Ishikawa (cell line): ENCODE data around the gene MATN1.

Experiments
- CEBPB ChIP-seq: IDR thresholded peaks from 2 replicates; pipeline ENCODE4 v1.6.1; 2012
- CREB1 ChIP-seq: IDR thresholded peaks from 2 replicates; pipeline ENCODE4 v1.6.1; 2012; ENCODE audit warnings: low read depth
- EGR1 ChIP-seq: IDR thresholded peaks from 2 replicates; pipeline ENCODE4 v1.6.1; 2012
- EP300 ChIP-seq: IDR thresholded peaks from 2 replicates; pipeline ENCODE4 v1.6.1; 2012; ENCODE audit warnings: borderline replicate concordance
- FOXM1 ChIP-seq: IDR thresholded peaks from 2 replicates; pipeline ENCODE4 v1.6.1; 2012; ENCODE audit warnings: low read depth, borderline replicate concordance
- MAX ChIP-seq: IDR thresholded peaks from 2 replicates; pipeline ENCODE4 v1.6.1; 2012
- NFIC ChIP-seq: IDR thresholded peaks from 2 replicates; pipeline ENCODE4 v1.6.1; 2012
- RAD21 ChIP-seq: IDR thresholded peaks from 2 replicates; pipeline ENCODE4 v1.6.1; 2012; ENCODE audit warnings: low read depth
- REST ChIP-seq: IDR thresholded peaks from 2 replicates; pipeline ENCODE4 v1.6.1; 2012; ENCODE audit warnings: low read depth, mild to moderate bottlenecking
- TAF1 ChIP-seq: IDR thresholded peaks from 2 replicates; pipeline ENCODE4 v1.6.1; 2012; ENCODE audit warnings: low read depth, mild to moderate bottlenecking
- TCF12 ChIP-seq: IDR thresholded peaks from 2 replicates; pipeline ENCODE4 v1.6.1; 2012; ENCODE audit warnings: low read depth
- TEAD4 ChIP-seq: IDR thresholded peaks from 2 replicates; pipeline ENCODE4 v1.6.1; 2012
- USF1 ChIP-seq: IDR thresholded peaks from 2 replicates; pipeline ENCODE4 v1.6.1; 2012
- YY1 ChIP-seq: IDR thresholded peaks from 2 replicates; pipeline ENCODE4 v1.6.1; 2012; ENCODE audit warnings: low read depth
- ZBTB7A ChIP-seq: IDR thresholded peaks from 2 replicates; pipeline ENCODE4 v1.6.1; 2012; ENCODE audit warnings: low read depth

Gene MATN1

GRCh38 chr1:30737357-30738039 lies 14.1 kb upstream of the MATN1 start:
- TF ChIP-seq TAF1 (no peak), EGR1 (no peak), ZBTB7A (no peak), YY1 (no peak), TCF12 (no peak), FOXM1 (no peak), MAX (no peak), USF1 (no peak), TEAD4 (no peak), REST (no peak), CREB1 (no peak), RAD21 (no peak), CEBPB (no peak)

GRCh38 chr1:30735668-30736498 lies 12.5 kb upstream of the MATN1 start:
- TF ChIP-seq USF1 (no peak), CEBPB (no peak), FOXM1 (no peak), REST (no peak), RAD21 (no peak), NFIC (no peak), TAF1 (no peak), MAX (no peak), TCF12 (no peak), TEAD4 (no peak), CREB1 (no peak), ZBTB7A (no peak), EGR1 (no peak), EP300 (no peak)

GRCh38 chr1:30735124-30735523 lies 11.7 kb upstream of the MATN1 start:
- no peak for TF ChIP-seq RAD21
- TF ChIP-seq TAF1: no peak
- TF ChIP-seq USF1: no peak
- no peak for TF ChIP-seq EGR1
- TF ChIP-seq REST: no peak
- no peak for TF ChIP-seq TCF12

GRCh38 chr1:30734580-30734979 lies 11.2 kb upstream of the MATN1 start:
- TF ChIP-seq CREB1 (no peak), RAD21 (no peak), TAF1 (no peak), ZBTB7A (no peak)
